NCI-H1048 (cell line): ENCODE data around the gene ANTXR1.

Experiments
- DNase-seq: peaks from one replicate; lab custom pipeline; 2025; lab: John Stamatoyannopoulos, UW

The ANTXR1 gene

GRCh38 chr2:69097148-69097610, 84.2 kb downstream of the ANTXR1 start:
- no peak for DNase-seq

- peak; percentile 30 for DNase-seq
These were observed 85.1 kb downstream of the ANTXR1 start for GRCh38 chr2:69097891-69098655.

- DNase-seq, result no peak
These were observed 86.6 kb downstream of the ANTXR1 start for GRCh38 chr2:69099541-69099940.

GRCh38 chr2:69100220-69100723, 87.3 kb downstream of the ANTXR1 start:
- DNase-seq, result no peak

- no peak for DNase-seq
These were observed 89.1 kb downstream of the ANTXR1 start for GRCh38 chr2:69102041-69102593.

- no peak for DNase-seq
These were observed 90.4 kb downstream of the ANTXR1 start for GRCh38 chr2:69103419-69103818.

- no peak for DNase-seq
These were observed 91.3 kb downstream of the ANTXR1 start for GRCh38 chr2:69104261-69104660.

GRCh38 chr2:69109255-69109654, 96.3 kb downstream of the ANTXR1 start:
- DNase-seq, result no peak

- DNase-seq, result no peak
These were observed 98.1 kb downstream of the ANTXR1 start for GRCh38 chr2:69111076-69111475.

- DNase-seq, result no peak
These were observed 100.6 kb downstream of the ANTXR1 start for GRCh38 chr2:69113627-69114026.

- DNase-seq, result no peak
These were observed 101.6 kb downstream of the ANTXR1 start for GRCh38 chr2:69114534-69114933.

- DNase-seq, result no peak
These were observed 103.5 kb downstream of the ANTXR1 start for GRCh38 chr2:69116438-69116837.

GRCh38 chr2:69118609-69119008, 105.6 kb downstream of the ANTXR1 start:
- DNase-seq, result no peak

GRCh38 chr2:69119104-69119894, 106.3 kb downstream of the ANTXR1 start:
- no peak for DNase-seq

GRCh38 chr2:69122271-69122670, 109.3 kb downstream of the ANTXR1 start:
- no peak for DNase-seq

- no peak for DNase-seq
These were observed 110.2 kb downstream of the ANTXR1 start for GRCh38 chr2:69123182-69123581.

GRCh38 chr2:69124343-69124742, 111.4 kb downstream of the ANTXR1 start:
- DNase-seq, result no peak

GRCh38 chr2:69125816-69126215, 112.8 kb downstream of the ANTXR1 start:
- DNase-seq, result no peak

GRCh38 chr2:69126341-69126740, 113.4 kb downstream of the ANTXR1 start:
- DNase-seq, result no peak

GRCh38 chr2:69131452-69131851, 118.5 kb downstream of the ANTXR1 start:
- DNase-seq, result no peak

GRCh38 chr2:69131983-69132675, 119.2 kb downstream of the ANTXR1 start:
- no peak for DNase-seq

GRCh38 chr2:69132960-69133590, 120.1 kb downstream of the ANTXR1 start:
- no peak for DNase-seq
